SK-N-SH treated with all-trans-retinoic acid at 6 μM for 48 hours (cell line): Measurements from ENCODE around the gene HPSE.

Experiments
- ATAC-seq: fragments of 200-7000 bp; cut with Tn5 transposase; 3 replicates; pipeline ENCODE4 v1.9.1; 2020; ENCODE audit warnings: mild to moderate bottlenecking, moderate library complexity
- BACH2 ChIP-seq: fragments of 250-450 bp; sonication (Bioruptor Pico); IDR thresholded peaks from 2 replicates; pipeline ENCODE4 v1.9.0; 2021; ENCODE audit warnings: mild to moderate bottlenecking, borderline replicate concordance
- CREB5 ChIP-seq: fragments of 250-450 bp; sonication (Bioruptor Pico); IDR thresholded peaks from 2 replicates; pipeline ENCODE4 v1.5.1; 2020; ENCODE audit warnings: low read depth, mild to moderate bottlenecking, moderate library complexity
- CSDC2 ChIP-seq: fragments of 250-450 bp; sonication (Bioruptor Pico); IDR thresholded peaks from 2 replicates; pipeline ENCODE4 v1.5.0; 2020; ENCODE audit warnings: mild to moderate bottlenecking, moderate library complexity
- GLIS3 ChIP-seq: fragments of 250-450 bp; sonication (Bioruptor Pico); IDR thresholded peaks from 2 replicates; pipeline ENCODE4 v1.5.0; 2020; ENCODE audit warnings: mild to moderate bottlenecking, moderate library complexity
- ISL1 ChIP-seq: fragments of 250-450 bp; sonication (Bioruptor Pico); IDR thresholded peaks from 2 replicates; pipeline ENCODE4 v2.1.2; 2022; ENCODE audit warnings: mild to moderate bottlenecking, moderate library complexity
- OSR1 ChIP-seq: fragments of 250-450 bp; sonication (Bioruptor Pico); IDR thresholded peaks from 2 replicates; pipeline ENCODE4 v1.8.0; 2022; ENCODE audit warnings: moderate library complexity, mild to moderate bottlenecking, inconsistent platforms
- PATZ1 ChIP-seq: fragments of 250-450 bp; sonication (Bioruptor Pico); IDR thresholded peaks from 2 replicates; pipeline ENCODE4 v1.8.0; 2020; ENCODE audit warnings: mild to moderate bottlenecking, moderate library complexity, borderline replicate concordance
- SNAI2 ChIP-seq: fragments of 250-450 bp; sonication (Bioruptor Pico); IDR thresholded peaks from 2 replicates; pipeline ENCODE4 v1.5.0; 2020; ENCODE audit warnings: mild to moderate bottlenecking, moderate library complexity
- TSHZ2 ChIP-seq: fragments of 250-450 bp; sonication (Bioruptor Pico); IDR thresholded peaks from 2 replicates; pipeline ENCODE4 v1.5.0; 2020; ENCODE audit warnings: mild to moderate bottlenecking, moderate library complexity
- ZC3H10 ChIP-seq: fragments of 250-450 bp; sonication (Bioruptor Pico); IDR thresholded peaks from 2 replicates; pipeline ENCODE4 v1.5.1; 2021; ENCODE audit warnings: mild to moderate bottlenecking, moderate library complexity
- ZFP3 ChIP-seq: fragments of 250-450 bp; sonication (Bioruptor Pico); IDR thresholded peaks from 2 replicates; pipeline ENCODE4 v1.5.0; 2020; ENCODE audit warnings: mild to moderate bottlenecking, moderate library complexity
- ZNF565 ChIP-seq: fragments of 450-650 bp; formaldehyde crosslinking; conservative IDR thresholded peaks from 2 replicates; pipeline ENCODE4 v1.5.0; 2020; ENCODE audit warnings: low read depth, mild to moderate bottlenecking, moderate library complexity
- ZNF70 ChIP-seq: fragments of 450-650 bp; formaldehyde crosslinking; IDR thresholded peaks from 2 replicates; pipeline ENCODE4 v1.5.0; 2020; ENCODE audit warnings: mild to moderate bottlenecking, moderate library complexity

The HPSE gene

GRCh38 chr4:83268491-83268890 is 66.2 kb downstream of the HPSE start:
- no peak for TF ChIP-seq CSDC2 (CRISPR knock-in tag)
- no peak for TF ChIP-seq TSHZ2 (CRISPR knock-in tag)
- ATAC-seq, result no peak

- no peak for ATAC-seq
- TF ChIP-seq SNAI2 (CRISPR knock-in tag) (no peak), ZC3H10 (CRISPR knock-in tag) (no peak), CSDC2 (CRISPR knock-in tag) (no peak), ZNF70 (CRISPR knock-in tag) (no peak), TSHZ2 (CRISPR knock-in tag) (no peak), CREB5 (CRISPR knock-in tag) (no peak), BACH2 (no peak), PATZ1 (CRISPR knock-in tag) (no peak), GLIS3 (CRISPR knock-in tag) (no peak), ISL1 (CRISPR knock-in tag) (no peak)
These were observed 66.7 kb downstream of the HPSE start for GRCh38 chr4:83267830-83268475.

GRCh38 chr4:83267121-83267829 is 67.4 kb downstream of the HPSE start:
- peak; percentile 58 for ATAC-seq
- TF ChIP-seq OSR1 (CRISPR knock-in tag), result no peak
- no peak for TF ChIP-seq ZNF565
- no peak for TF ChIP-seq TSHZ2 (CRISPR knock-in tag)
- TF ChIP-seq ZFP3 (CRISPR knock-in tag), result no peak

- ATAC-seq, result peak; percentile 50
- TF ChIP-seq ISL1 (CRISPR knock-in tag) (peak; percentile 83), ZNF565 (no peak)
These were observed 68.0 kb downstream of the HPSE start for GRCh38 chr4:83266689-83267088.
